NCI-H2171 treated with DMSO at 0.1 percent for 48 hours (cell line): ENCODE measurements around the gene RPL36AL.

Source experiments
- DNase-seq: peaks from one replicate; lab custom pipeline; 2025; lab: John Stamatoyannopoulos, UW

The RPL36AL gene

DNA sequence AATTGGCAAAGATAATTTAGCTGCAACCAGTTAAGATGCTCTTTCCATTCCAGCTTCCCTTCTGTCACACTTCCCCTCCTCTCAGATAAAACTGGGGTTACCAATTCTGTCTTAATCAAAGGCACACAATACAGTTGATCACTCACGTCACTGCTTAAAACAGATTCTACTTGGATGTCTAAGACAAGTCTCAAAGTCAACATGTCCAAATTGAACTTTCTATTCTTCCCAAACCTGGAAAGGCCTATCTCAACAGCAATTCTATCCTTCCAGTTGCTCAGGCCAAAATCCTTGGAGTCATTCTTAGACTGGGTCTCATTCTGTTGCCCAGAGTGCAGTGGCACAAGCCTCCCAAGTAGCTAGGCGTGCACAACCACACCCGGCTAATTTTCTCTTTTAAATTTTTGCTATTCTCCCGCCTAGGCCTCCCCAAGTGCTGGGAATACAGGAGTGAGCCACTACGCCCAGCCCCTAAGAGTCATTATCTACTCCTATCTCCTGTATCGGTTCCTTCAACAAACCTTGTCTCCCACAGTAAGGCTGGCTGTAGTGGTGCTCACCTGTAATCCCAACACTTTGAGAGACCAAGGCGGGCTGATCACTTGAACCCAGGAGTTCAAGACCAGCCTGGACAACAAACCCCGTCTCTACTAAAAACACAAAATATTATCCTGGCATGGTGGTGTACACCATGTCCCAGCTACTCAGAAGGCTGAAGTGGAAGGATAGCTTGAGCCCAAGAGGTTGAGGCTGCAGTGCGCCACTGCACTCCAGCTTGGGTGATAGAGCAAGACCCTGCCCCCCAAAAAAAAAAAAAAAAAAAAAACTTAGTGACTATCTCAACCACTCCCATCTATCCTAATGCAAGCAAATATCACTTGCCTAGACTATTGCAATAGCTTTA is 39.0 kb downstream of the RPL36AL start:
- no peak for DNase-seq

DNA sequence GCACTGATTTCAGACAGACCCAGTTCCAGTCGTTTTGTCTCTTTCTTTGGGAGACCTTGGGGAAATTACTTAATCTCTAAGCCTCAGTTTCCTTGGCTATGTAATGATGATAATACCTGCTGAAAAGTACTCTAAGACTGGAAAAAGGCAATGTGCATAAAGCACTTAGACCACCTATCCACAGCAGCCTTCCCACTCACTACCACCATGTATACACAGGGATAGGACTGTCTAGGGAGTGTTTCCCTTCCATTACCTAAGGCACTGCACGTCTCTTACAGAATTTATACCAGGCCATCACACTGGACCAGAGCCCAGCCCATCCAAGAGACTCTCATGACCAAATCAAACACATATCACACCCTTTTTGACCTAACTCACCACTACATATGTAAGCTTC is 40.6 kb downstream of the RPL36AL start:
- DNase-seq, result no peak

DNA sequence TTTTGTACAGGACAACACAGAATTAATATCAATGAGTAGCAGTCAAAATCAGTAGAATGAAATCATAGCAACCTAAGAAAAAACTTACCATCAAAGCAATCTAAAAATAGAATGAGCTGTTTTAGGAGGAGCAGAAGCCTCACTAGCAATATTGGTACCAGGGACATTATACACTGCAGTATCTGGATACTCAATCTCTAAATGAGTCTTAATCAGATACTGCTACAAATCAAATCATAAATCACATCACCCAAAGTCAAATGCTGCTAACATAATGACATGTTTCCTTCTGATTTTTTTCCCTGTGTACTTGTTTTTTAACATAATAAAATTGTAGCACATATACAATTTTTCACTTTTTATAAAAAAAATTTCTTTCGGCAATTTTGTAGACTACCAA is 42.3 kb downstream of the RPL36AL start:
- no peak for DNase-seq

DNA sequence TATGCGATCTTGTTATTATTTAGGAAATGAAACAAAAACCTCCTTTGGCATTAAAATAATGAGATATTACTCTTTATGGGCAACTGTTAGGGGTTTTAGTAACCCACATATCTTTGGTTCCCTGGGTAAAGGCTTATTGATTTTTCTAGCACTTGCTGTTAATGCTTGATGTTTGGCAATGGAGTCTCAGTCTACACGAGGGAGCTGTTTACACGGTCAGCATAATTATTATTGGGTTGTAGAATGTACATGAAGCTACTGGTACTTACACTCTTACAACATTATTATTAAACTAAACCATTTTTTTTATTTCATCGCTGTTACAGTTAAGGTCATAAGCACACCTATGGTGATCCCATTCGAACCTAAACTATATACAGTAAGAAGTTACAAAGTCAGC is 46.4 kb downstream of the RPL36AL start:
- DNase-seq, result no peak

DNA sequence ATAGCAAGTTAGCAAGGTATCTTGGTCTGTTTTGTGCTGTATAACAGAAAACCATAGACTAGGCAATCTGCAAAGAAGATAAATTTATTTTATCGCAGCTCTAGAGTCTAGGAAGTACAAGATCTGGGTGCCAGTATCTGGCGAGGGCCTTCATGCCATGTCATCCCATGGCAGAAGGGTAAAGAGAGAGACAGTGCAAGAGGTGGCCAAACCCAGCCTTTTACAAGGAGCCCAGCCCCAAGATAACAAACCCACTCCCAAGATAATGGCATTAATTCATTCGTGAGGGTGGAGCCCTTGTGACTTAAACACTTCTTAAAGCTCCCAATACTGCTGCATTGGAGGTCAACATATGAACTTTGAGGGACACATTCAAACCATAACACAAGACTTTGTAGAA is 51.1 kb downstream of the RPL36AL start:
- DNase-seq, result no peak
